ENCODE data around the gene TTYH3.
"Not testable (repeated sequence)": the region's sequence is repeated elsewhere in the genome, so short reads cannot be mapped to it uniquely, and the experiment has no call there.

DNA sequence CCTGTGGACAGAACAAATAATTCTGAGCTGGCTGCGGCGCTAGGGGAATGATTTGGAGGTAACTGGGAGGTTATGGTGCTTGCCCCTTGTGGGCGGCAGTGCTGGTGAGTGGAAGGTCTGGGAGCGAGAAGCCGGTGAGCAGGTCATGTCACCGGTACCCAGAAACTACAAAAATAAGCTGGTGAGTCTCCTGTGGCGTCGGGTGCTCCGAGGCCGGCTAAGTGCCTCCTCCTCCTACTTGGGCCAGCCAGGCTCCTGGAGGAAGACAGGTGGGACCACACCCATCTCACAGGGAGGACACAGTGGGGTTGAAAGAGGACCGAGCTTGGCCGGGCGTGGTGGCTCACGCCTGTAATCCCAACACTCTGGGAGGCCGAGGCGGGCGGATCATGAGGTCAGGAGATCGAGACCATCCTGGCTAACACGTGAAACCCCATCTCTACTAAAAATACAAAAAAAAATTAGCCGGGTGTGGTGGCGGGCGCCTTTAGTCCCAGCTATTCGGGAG, 60.2 kb downstream of the TTYH3 start:
- TF ChIP-seq, protein P1, sequence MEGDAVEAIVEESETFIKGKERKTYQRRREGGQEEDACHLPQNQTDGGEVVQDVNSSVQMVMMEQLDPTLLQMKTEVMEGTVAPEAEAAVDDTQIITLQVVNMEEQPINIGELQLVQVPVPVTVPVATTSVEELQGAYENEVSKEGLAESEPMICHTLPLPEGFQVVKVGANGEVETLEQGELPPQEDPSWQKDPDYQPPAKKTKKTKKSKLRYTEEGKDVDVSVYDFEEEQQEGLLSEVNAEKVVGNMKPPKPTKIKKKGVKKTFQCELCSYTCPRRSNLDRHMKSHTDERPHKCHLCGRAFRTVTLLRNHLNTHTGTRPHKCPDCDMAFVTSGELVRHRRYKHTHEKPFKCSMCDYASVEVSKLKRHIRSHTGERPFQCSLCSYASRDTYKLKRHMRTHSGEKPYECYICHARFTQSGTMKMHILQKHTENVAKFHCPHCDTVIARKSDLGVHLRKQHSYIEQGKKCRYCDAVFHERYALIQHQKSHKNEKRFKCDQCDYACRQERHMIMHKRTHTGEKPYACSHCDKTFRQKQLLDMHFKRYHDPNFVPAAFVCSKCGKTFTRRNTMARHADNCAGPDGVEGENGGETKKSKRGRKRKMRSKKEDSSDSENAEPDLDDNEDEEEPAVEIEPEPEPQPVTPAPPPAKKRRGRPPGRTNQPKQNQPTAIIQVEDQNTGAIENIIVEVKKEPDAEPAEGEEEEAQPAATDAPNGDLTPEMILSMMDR (IDR thresholded peaks at IDR 0.05), result not testable (repeated sequence)
- TF ChIP-seq EP300, POLR2A (IDR thresholded peaks at IDR 0.05): not testable (repeated sequence)
